ENCODE data around the gene REG3G.

The REG3G gene

GRCh38 chr2:79025421-79025820, at the start of gene REG3G:
Gene REG3G, plus strand, starts transcription at chr2:79025702. Its CDS starts 392 bp downstream, at chr2:79026094.
- no peak for DNase-seq

- DNase-seq: peak; percentile 5
These were observed 47.8 kb upstream of the REG3G start for GRCh38 chr2:78977661-78978145.

DNA sequence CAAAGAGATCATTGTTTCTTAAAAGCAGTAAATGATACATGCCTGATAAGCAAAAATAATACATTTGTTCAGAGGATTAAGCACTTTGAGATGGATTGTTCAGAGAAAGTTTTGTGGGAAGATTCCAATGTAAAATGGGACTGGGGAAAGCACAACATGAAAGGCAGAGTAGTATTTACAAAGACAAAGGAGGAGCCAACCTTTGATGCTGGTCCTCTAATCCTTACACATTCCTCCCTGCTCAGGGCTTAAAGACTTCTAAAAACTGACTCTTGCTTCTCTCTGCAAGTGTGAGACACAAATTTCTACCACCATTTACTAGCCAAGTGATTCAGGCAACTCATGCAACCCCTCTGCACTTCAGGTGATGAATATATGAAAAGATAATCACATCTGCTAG, 47.2 kb upstream of the REG3G start:
- no peak for DNase-seq

- DNase-seq: no peak
These were observed 45.9 kb upstream of the REG3G start for GRCh38 chr2:78979380-78980151.

- no peak for DNase-seq
These were observed 45.4 kb upstream of the REG3G start for GRCh38 chr2:78980152-78980465.

- no peak for DNase-seq
These were observed 44.6 kb upstream of the REG3G start for GRCh38 chr2:78980871-78981270.

DNA sequence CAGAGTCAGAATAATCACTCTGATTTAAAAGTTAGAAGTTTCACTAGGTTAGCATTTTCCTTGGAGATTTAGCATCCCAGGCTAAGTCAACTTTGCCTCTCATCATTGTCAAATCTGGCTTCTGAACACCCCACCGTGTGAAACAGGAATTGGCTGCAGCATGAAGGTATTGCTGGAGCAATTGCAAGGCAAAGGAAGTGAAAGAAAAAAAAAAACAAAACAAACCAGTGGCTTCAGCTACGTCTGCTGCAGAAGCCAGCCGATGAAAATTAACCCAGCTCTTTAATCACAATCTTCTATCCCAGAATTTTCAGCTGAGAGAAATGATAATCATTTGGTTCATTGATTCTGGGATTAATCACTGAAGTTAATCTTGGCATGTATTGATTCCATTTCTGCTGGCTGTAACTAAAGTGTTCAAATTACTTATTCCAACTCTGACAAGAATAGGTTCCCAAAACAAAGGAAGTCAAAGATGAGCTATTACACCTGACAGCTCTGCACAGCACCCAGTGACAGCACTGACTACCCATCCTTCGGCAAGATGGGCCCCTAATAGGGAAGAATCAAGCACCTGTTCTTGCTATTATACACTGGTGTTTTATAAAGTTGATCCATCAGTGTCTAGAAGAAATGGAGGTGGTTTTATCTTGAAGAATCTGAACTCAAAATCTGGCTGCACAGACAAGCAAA, 42.7 kb upstream of the REG3G start:
- no peak for DNase-seq

DNA sequence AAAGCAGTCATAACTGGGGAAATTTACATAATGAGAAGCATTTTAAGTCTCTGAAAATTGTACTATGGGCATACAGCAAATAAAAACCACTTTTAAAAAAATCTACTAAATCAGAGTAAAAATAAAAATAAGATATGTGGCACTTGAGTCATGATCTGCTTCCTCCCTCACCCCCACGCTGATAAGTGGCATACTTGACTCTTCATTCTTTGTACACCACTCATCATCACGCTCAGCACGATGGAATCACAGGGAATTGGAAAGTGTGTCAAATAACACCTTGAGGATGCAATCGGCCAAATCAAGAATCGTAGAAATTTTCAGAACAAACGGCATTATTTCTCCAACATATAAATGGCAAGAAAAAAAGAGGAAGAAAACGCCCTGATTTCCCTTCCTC, 41.1 kb upstream of the REG3G start:
- no peak for DNase-seq

GRCh38 chr2:78985558-78985957, 39.9 kb upstream of the REG3G start:
- no peak for DNase-seq

DNA sequence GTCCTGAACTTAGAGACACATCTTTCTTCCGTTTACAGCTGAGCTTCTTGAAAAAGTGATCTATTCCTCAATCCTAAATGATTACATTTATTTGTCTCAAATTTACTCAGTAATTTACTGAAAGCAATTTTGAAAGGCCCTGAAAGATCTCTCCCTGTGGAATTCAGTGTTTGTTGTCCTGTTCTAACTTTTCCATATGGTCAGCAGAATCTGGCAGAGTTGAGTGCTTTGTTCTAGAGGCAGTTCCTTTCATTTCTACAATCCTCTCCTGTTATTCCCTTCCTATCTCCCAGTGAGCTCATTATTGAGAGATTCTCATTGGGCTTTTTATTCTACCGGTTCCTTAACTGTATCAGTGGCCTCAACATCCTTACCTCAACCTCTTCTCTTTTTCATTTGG, 36.5 kb upstream of the REG3G start:
- DNase-seq: no peak

DNA sequence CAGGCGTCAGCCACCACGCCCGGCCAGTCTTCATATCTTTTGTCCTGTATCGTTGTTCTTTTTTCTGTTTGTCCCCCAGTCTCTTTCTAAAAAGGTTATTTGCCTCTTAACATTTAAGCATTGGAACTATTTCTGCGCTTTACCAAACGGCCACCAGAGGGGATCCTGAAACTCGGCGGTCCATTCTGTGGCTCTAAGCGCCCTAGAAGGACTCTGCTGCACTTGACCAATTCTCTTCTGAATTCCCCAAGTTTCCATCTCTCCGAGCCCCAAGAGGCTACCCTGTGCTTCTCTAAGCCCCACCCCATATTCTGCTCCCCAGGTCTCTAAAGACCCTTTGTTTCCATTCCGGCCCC, 33.1 kb upstream of the REG3G start:
- no peak for DNase-seq

DNA sequence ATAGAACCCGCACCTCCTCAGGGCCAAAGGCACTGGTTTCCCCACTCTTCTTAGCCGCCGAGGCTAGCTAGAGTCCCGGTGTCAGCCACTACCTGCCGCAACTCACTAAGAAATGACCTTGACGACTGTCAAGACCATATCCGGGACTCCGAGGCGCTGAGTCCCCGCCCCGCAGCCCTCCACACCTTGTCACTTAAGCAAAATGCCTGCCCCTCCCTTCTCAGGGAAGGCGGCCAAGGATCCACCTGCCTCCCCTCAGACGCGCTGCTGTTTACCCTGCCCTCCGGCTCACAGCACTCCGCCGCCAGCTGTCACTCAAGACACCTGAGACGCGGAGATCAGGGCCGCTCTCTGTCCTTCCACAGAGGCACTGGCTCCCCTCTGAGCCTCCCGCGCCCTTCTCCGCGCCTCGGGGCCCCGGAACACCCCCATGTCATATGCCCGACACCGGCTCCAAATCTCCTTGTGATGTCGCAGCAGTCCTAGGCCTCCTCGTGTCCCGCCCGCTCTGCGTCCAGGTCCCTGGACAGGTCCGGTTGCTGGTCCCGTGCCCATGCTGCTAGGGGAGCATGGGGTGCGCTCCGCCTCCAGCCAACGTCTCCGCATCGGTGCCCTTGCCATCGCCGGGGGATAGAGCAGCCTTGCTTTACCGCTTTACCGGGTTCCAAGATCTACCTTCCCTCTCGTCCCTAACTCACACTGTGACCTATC, 32.5 kb upstream of the REG3G start:
- no peak for DNase-seq

GRCh38 chr2:78993518-78994148, 31.9 kb upstream of the REG3G start:
- no peak for DNase-seq

DNA sequence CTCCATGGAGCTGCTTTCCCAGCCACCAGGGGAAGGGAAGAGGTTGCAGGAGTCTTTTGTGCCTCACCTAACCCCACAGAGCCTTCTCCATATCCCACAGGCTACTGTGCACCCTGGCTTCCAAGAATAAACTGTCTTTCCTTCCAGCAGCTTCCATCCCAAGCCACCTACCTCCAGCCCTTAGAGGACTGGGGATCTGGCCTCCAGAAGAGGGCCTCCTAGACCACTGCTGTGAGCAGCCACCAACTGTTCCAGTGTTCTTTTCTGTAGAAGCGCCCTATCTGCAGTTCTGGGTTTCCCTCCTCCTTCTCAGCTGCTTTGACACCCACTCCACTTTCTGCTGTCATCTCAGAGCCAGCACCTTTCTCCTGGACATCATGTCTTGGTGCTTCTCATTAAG, 30.7 kb upstream of the REG3G start:
- no peak for DNase-seq

GRCh38 chr2:78999406-78999805, 26.1 kb upstream of the REG3G start:
- DNase-seq: no peak

DNA sequence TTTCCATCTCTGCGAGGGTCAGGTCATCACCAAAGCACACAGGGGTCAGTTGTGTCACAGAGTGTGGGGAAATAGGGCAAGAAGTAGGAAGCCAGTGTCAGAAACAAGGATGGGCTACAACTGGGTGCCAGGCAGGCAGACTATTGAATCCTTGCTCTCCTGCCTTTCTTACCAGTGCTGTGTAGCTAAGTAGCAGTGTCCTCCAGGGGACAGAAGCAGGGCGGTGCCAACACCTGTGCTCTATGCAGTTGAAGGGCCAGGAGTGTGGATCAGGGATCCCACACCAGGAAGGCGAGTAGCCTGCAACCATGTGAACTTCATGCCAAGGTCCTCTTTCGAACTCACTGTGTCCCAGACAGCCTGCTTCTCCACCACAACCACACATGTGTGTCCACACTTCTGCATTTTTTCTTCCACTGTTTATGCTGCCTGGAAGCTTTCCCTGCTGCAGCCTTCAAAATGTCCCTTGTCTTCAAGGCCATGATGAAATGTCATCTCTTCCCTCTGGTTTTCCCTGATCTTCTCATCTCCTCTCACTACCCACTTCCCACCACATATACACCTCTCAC, 25.4 kb upstream of the REG3G start:
- no peak for DNase-seq

DNA sequence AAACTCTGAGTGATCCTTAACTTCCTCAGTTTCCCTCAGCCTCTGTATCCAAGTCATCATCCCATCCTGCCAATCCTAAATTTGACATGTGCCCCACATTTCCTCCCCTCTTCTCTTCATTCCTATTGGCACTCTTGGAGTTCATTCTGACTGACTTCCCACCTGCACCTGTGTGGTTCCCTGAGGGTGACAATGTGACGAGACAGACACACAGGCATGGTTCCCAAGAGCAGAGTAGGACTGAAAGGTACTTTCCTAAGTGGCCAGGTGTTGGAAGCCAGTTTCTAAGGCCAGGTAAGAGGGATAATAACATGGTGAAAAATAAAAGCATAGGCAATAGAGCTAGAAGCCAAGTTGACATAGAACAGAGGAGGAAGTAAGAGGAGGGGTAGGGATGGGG, 24.2 kb upstream of the REG3G start:
- no peak for DNase-seq

DNA sequence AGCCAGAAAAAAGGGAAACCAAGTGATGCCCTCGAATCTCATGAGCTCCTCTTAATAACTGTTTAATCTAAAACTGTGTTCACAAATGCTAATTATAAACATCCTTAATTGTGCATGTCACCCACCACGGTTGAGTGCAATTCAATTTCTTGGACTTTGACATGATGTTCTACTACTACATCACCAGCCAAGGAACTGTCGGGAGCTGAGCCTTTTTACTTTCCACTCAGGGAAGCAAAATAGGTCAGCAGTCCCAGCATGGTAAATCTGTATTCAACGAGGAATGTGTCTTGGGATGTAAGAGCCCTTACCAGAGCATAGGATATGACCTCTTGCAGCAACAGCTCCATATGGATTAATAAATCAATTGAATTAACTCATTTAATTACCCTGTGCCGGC, 20.8 kb upstream of the REG3G start:
- DNase-seq: no peak

DNA sequence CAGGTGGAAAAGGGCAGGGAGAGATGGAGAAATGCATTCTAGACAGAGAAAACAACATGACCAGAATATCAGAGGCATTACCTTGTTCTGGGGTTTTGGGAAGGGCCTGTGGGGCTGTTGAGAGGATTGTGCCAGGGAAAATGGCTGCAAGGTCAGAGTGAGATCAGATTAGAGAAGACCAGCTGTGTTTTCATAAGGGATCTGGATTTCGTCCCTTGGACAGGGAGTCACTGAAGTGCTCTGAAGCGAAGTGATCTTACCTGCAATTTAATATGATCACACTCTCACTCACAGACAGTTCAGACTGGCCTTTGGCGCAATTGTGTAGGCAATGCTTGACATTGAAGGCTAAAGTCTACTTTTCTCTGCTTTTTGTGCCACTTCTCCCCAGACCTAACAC, 20.3 kb upstream of the REG3G start:
- DNase-seq: no peak

DNA sequence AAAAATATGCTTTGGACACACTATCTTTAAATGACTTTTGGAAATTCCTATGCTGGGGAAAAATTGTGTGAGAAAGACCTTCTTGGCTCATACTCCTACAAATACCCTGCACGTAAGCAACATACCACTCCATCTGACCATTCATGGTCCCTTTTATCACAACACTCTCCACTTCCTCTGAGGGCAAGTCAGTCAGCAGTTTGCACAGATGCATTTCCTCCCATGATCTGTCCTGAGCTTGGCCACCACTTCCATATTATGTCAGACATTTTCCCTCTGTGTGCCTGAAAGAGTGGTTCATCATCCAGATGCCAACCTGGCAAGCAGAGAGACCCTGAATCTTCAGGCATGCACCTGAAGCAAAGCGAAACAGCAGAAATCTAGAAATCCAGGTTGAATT, 16.1 kb upstream of the REG3G start:
- no peak for DNase-seq

GRCh38 chr2:79011496-79011895, 14.0 kb upstream of the REG3G start:
- DNase-seq: no peak

DNA sequence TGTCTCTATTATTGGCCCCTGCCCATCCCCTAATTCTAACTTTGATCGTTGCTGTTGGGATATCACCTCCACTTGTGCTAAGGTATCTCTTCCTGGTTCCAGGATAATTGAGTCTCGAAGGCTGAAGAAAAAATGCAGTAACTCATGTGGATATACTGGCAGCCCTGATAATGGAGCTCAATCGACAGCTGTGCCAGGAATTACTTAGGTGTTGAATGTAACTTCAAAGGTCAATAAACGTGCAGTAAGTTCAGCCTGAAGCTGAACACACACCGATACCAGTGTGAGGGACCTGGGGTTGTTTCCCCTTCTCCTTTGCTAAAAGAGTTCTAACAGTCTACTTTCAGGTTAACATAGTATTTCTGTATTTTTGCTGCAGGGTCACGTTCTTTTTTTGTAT, 11.9 kb upstream of the REG3G start:
- DNase-seq: no peak

DNA sequence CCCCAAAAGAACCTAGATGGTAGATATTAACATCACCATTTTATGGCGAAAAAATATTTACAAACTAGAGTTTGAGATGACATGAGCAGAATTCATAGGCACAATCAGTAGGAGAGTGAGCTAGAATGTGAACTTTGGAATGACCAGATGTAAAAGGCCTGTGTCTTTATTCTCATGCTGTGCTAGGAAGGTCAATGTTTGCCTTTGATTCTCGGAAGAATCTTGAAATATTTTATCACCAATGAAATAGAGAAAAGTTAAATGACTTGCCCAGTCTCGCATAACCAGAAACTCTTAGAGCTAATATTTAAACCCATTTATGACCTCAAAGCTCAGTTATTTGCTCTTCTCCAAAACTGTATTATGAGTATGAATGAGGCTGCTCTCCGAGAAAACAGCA, 9.2 kb upstream of the REG3G start:
- DNase-seq: no peak

Measured in CD4-positive, alpha-beta T cell treated with Interleukin-4 for 4 hours (primary cell).